WTC11 (cell line): Measurements from ENCODE around the gene ITPR2. TPM values are rescaled to one million over a fixed set of nuclear protein-coding genes. Genes with fewer than 3 reads are reported as not detected.

Experiments
- ATAC-seq: fragments of 200-7000 bp; cut with Tn5 transposase; 2 replicates; pipeline ENCODE4 v1.10.0; 2021; ENCODE audit warnings: mild to moderate bottlenecking, moderate library complexity
- CTCF ChIA-PET: fragments of 300-600 bp; sonication (Branson Sonifier 250); formaldehyde crosslinking; loops from one replicate; lab custom pipeline; 2021; ENCODE audit warnings: antibody characterized with exemption; lab: Charles Lee
- POLR2A ChIA-PET: fragments of 350-600 bp; sonication (Branson Sonifier 250); formaldehyde crosslinking; loops from one replicate; lab custom pipeline; 2021; ENCODE audit warnings: antibody characterized with exemption; lab: Charles Lee
- DNase-seq: peaks from one replicate; pipeline ENCODE4 v3.0.0; 2021; ENCODE audit warnings: low spot score
- H3K27ac Mint-ChIP-seq: 2 replicates; pipeline ENCODE4 v1.8.0; 2021; ENCODE audit warnings: mixed read lengths
- H3K27me3 Mint-ChIP-seq: 2 replicates; pipeline ENCODE4 v1.8.0; 2021; ENCODE audit warnings: low read depth, mild to moderate bottlenecking, moderate library complexity, mixed read lengths
- H3K36me3 Mint-ChIP-seq: 2 replicates; pipeline ENCODE4 v1.8.0; 2021; ENCODE audit warnings: mixed read lengths
- H3K4me1 Mint-ChIP-seq: 2 replicates; pipeline ENCODE4 v1.8.0; 2022; ENCODE audit warnings: mixed read lengths
- H3K4me3 Mint-ChIP-seq: 2 replicates; pipeline ENCODE4 v1.8.0; 2021; ENCODE audit warnings: mild to moderate bottlenecking, moderate library complexity, mixed read lengths
- H3K9me3 Mint-ChIP-seq: 2 replicates; pipeline ENCODE4 v1.8.0; 2021; ENCODE audit warnings: mixed read lengths
- ARID4B ChIP-seq: sonication (generic); formaldehyde crosslinking; IDR thresholded peaks from 2 replicates; pipeline ENCODE4 v1.8.0; 2023; ENCODE audit warnings: missing genetic modification reagents, mild to moderate bottlenecking, borderline replicate concordance
- CREB1 ChIP-seq: sonication (generic); formaldehyde crosslinking; IDR thresholded peaks from 2 replicates; pipeline ENCODE4 v1.8.0; 2023; ENCODE audit warnings: mild to moderate bottlenecking, missing genetic modification reagents
- CREM ChIP-seq: sonication (generic); formaldehyde crosslinking; IDR thresholded peaks from 2 replicates; pipeline ENCODE4 v1.8.1; 2022; ENCODE audit warnings: mild to moderate bottlenecking, missing genetic modification reagents, moderate library complexity
- E2F4 ChIP-seq: sonication (generic); formaldehyde crosslinking; IDR thresholded peaks from 2 replicates; pipeline ENCODE4 v1.8.1; 2022; ENCODE audit warnings: low read depth, mild to moderate bottlenecking, moderate library complexity, missing genetic modification reagents, borderline replicate concordance
- E2F5 ChIP-seq: sonication (generic); formaldehyde crosslinking; IDR thresholded peaks from 2 replicates; pipeline ENCODE4 v1.8.1; 2022; ENCODE audit warnings: mild to moderate bottlenecking, moderate library complexity, missing genetic modification reagents
- ELF4 ChIP-seq: sonication (generic); formaldehyde crosslinking; IDR thresholded peaks from 2 replicates; pipeline ENCODE4 v1.8.1; 2022; ENCODE audit warnings: low read depth, mild to moderate bottlenecking, moderate library complexity, missing genetic modification reagents
- ERG ChIP-seq: fragments of 250-450 bp; sonication (Bioruptor Pico); IDR thresholded peaks from 2 replicates; pipeline ENCODE4 v1.8.0; 2021; ENCODE audit warnings: mild to moderate bottlenecking
- FOXK1 ChIP-seq: sonication (generic); formaldehyde crosslinking; IDR thresholded peaks from 2 replicates; pipeline ENCODE4 v1.8.0; 2022; ENCODE audit warnings: mild to moderate bottlenecking, moderate library complexity, missing genetic modification reagents
- GABPB1 ChIP-seq: sonication (generic); formaldehyde crosslinking; IDR thresholded peaks from 2 replicates; pipeline ENCODE4 v1.8.1; 2023; ENCODE audit warnings: mild to moderate bottlenecking, missing genetic modification reagents
- JUN ChIP-seq: sonication (generic); formaldehyde crosslinking; IDR thresholded peaks from 2 replicates; pipeline ENCODE4 v1.8.0; 2023; ENCODE audit warnings: mild to moderate bottlenecking, missing genetic modification reagents
- RORB ChIP-seq: fragments of 250-450 bp; sonication (Bioruptor Pico); IDR thresholded peaks from 2 replicates; pipeline ENCODE4 v1.9.0; 2021; ENCODE audit warnings: mild to moderate bottlenecking
- ZNF263 ChIP-seq: sonication (generic); formaldehyde crosslinking; IDR thresholded peaks from 2 replicates; pipeline ENCODE4 v1.8.1; 2022; ENCODE audit warnings: low read depth, mild to moderate bottlenecking, moderate library complexity, missing genetic modification reagents
- ZNF423 ChIP-seq: fragments of 250-450 bp; sonication (Bioruptor Pico); IDR thresholded peaks from 2 replicates; pipeline ENCODE4 v2.1.2; 2022; ENCODE audit warnings: mild to moderate bottlenecking, moderate library complexity
- ZNF532 ChIP-seq: fragments of 250-450 bp; sonication (Bioruptor Pico); IDR thresholded peaks from 2 replicates; pipeline ENCODE4 v1.9.0; 2021; ENCODE audit warnings: mild to moderate bottlenecking, borderline replicate concordance
- total RNA-seq: library from RNA; stranded (reverse); gene quantifications from 3 replicates; pipeline ENCODE4 v1.2.3, GENCODE V29; 2021

Gene ITPR2
- total RNA-seq, 1 experiment from 2014 or later = 50.7 TPM

GRCh38 chr12:26828280-26829073 lies 4.5 kb downstream of the ITPR2 start:
- no peak for DNase-seq
- peaks cover 41% of the 10 kb centered on the region for H3K4me1 Mint-ChIP-seq
- H3K36me3 Mint-ChIP-seq = no peaks in the 10 kb centered on the region
- TF ChIP-seq GABPB1 (CRISPR knock-in tag) = no peak
- H3K27ac Mint-ChIP-seq = peak overlapping the region; percentile 51
- H3K27me3 Mint-ChIP-seq = no peaks in the 10 kb centered on the region
- ChIA-PET CTCF (no interaction called here), POLR2A (no interaction called here)
- H3K4me3 Mint-ChIP-seq = peak overlapping the region; percentile 9
- no peak for ATAC-seq
- no peaks in the 10 kb centered on the region for H3K9me3 Mint-ChIP-seq

- no peak overlapping the region for H3K4me3 Mint-ChIP-seq
- ATAC-seq = no peak
- peaks cover 55% of the 10 kb centered on the region for H3K4me1 Mint-ChIP-seq
- TF ChIP-seq CREB1 (CRISPR knock-in tag) (no peak), ERG (CRISPR knock-in tag) (no peak), ARID4B (no peak), ELF4 (CRISPR knock-in tag) (no peak), ZNF263 (CRISPR knock-in tag) (no peak), ZNF423 (no peak), RORB (no peak), JUN (no peak), GABPB1 (CRISPR knock-in tag) (no peak), FOXK1 (CRISPR knock-in tag) (no peak), E2F5 (CRISPR knock-in tag) (no peak), CREM (CRISPR knock-in tag) (no peak), ZNF532 (CRISPR knock-in tag) (no peak), E2F4 (CRISPR knock-in tag) (no peak)
- ChIA-PET POLR2A (no interaction called here), CTCF (no interaction called here)
- H3K9me3 Mint-ChIP-seq = no peaks in the 10 kb centered on the region
- H3K27me3 Mint-ChIP-seq = no peaks in the 10 kb centered on the region
- no peak overlapping the region for H3K27ac Mint-ChIP-seq
- no peaks in the 10 kb centered on the region for H3K36me3 Mint-ChIP-seq
- DNase-seq = no peak
These were observed 6.6 kb downstream of the ITPR2 start for GRCh38 chr12:26826437-26826836.
